Measurements from ENCODE around the gene ADAMTS18.
"Not testable (repeated sequence)": the region's sequence is repeated elsewhere in the genome, so short reads cannot be mapped to it uniquely, and the experiment has no call there.

The ADAMTS18 gene

GRCh38 chr16:77322757-77323156 is 112.1 kb downstream of the ADAMTS18 start:
- no peak for DNase-seq

- no peak for DNase-seq
Observed at GRCh38 chr16:77317059-77317458, 117.8 kb downstream of the ADAMTS18 start.

GRCh38 chr16:77310877-77311276 is 124.0 kb downstream of the ADAMTS18 start:
- no peak for DNase-seq

GRCh38 chr16:77308163-77308561 is 126.7 kb downstream of the ADAMTS18 start:
- DNase-seq, result no peak

- no peak for DNase-seq
Observed at GRCh38 chr16:77307426-77308162, 127.2 kb downstream of the ADAMTS18 start.

GRCh38 chr16:77306075-77306474 is 128.8 kb downstream of the ADAMTS18 start:
- no peak for DNase-seq

- DNase-seq, result no peak
Observed at GRCh38 chr16:77304877-77305276, 130.0 kb downstream of the ADAMTS18 start.

GRCh38 chr16:77304134-77304533 is 130.7 kb downstream of the ADAMTS18 start:
- DNase-seq, result no peak

- DNase-seq, result no peak
Observed at GRCh38 chr16:77302674-77303073, 132.2 kb downstream of the ADAMTS18 start.

- no peak for DNase-seq
Observed at GRCh38 chr16:77302249-77302648, 132.6 kb downstream of the ADAMTS18 start.

- no peak for DNase-seq
Observed at GRCh38 chr16:77300256-77300655, 134.6 kb downstream of the ADAMTS18 start.

GRCh38 chr16:77299395-77299794 is 135.4 kb downstream of the ADAMTS18 start:
- no peak for DNase-seq

- no peak for DNase-seq
Observed at GRCh38 chr16:77298418-77299360, 136.1 kb downstream of the ADAMTS18 start.

GRCh38 chr16:77297996-77298395 is 136.8 kb downstream of the ADAMTS18 start:
- DNase-seq, result no peak

- no peak for DNase-seq
Observed at GRCh38 chr16:77295896-77296295, 138.9 kb downstream of the ADAMTS18 start.

GRCh38 chr16:77290451-77291115 is 144.3 kb downstream of the ADAMTS18 start:
- DNase-seq, result no peak

- DNase-seq, result no peak
Observed at GRCh38 chr16:77289331-77289809, 145.5 kb downstream of the ADAMTS18 start.

GRCh38 chr16:77288222-77288621 is 146.6 kb downstream of the ADAMTS18 start:
- no peak for DNase-seq

GRCh38 chr16:77285676-77286075 is 149.2 kb downstream of the ADAMTS18 start:
- no peak for DNase-seq

GRCh38 chr16:77282345-77282744 is 152.5 kb downstream of the ADAMTS18 start:
- DNase-seq, result no peak

GRCh38 chr16:77279316-77279715 is 155.5 kb downstream of the ADAMTS18 start:
- not testable (repeated sequence) for DNase-seq

- no peak for DNase-seq
Observed at GRCh38 chr16:77277571-77277970, 157.3 kb downstream of the ADAMTS18 start.

- DNase-seq, result no peak
Observed at GRCh38 chr16:77277141-77277540, 157.7 kb downstream of the ADAMTS18 start.

All from activated CD4-positive, alpha-beta T cell treated with anti-CD3 and anti-CD28 coated beads for 4 hours (primary cell).